ENCODE measurements around the gene ACADL. TPM values are rescaled to one million over a fixed set of nuclear protein-coding genes. Genes with fewer than 3 reads are reported as not detected.

Gene ACADL
- polyA plus RNA-seq, 1 donor from 2014 or later: not detected

- Histone ChIP-seq H3K4me2 (ENCODE audit: low read length) (no peak overlapping the region), H3K79me2 (replicated peaks; ENCODE audit: insufficient read depth, low read length) (no peaks in the 10 kb centered on the region), H4K20me1 (ENCODE audit: insufficient read depth) (no peaks in the 10 kb centered on the region)
Observed at GRCh38 chr2:210259687-210260086, 34.4 kb upstream of the ACADL start.

GRCh38 chr2:210252699-210253606 lies 27.7 kb upstream of the ACADL start:
- Histone ChIP-seq H3K79me2 (replicated peaks; ENCODE audit: insufficient read depth, low read length) (no peaks in the 10 kb centered on the region), H3K9ac (ENCODE audit: low read length) (no peak overlapping the region), H3K27ac (ENCODE audit: low read length) (no peak overlapping the region), H2AFZ (ENCODE audit: low read depth, low read length) (no peak overlapping the region), H3F3A (ENCODE audit: insufficient read depth, low read length, poor library complexity, severe bottlenecking) (no peaks in the 10 kb centered on the region), H3K9me2 (ENCODE audit: insufficient read depth, low read length) (no peaks in the 10 kb centered on the region), H4K20me1 (ENCODE audit: insufficient read depth) (no peaks in the 10 kb centered on the region), H3K4me2 (ENCODE audit: low read length) (no peak overlapping the region), H3K27me3 (ENCODE audit: insufficient read depth, low read depth, low read length) (no peaks in the 10 kb centered on the region), H3K36me3 (ENCODE audit: insufficient read depth, low read length) (no peaks in the 10 kb centered on the region), H3K4me3 (ENCODE audit: low read length) (no peak overlapping the region), H3K9me3 (ENCODE audit: low read length) (no peaks in the 10 kb centered on the region)
- no peak for TF ChIP-seq POLR2AphosphoS5 (IDR thresholded peaks at IDR 0.05)
- no peak for TF ChIP-seq SMC3 (conservative IDR thresholded peaks at IDR 0.05; ENCODE audit: poor library complexity)
- TF ChIP-seq TAF1 (IDR thresholded peaks at IDR 0.05; ENCODE audit: low read depth): no peak
- no peak for TF ChIP-seq CTCF (IDR thresholded peaks at IDR 0.05; ENCODE audit: poor library complexity, severe bottlenecking)
- no peak for TF ChIP-seq EZH2 (IDR thresholded peaks at IDR 0.05; ENCODE audit: borderline replicate concordance, insufficient read depth, low read length, poor library complexity, severe bottlenecking)
- TF ChIP-seq EP300 (conservative IDR thresholded peaks at IDR 0.05; ENCODE audit: poor library complexity, severe bottlenecking): no peak
- TF ChIP-seq MXI1 (conservative IDR thresholded peaks at IDR 0.05; ENCODE audit: poor library complexity, severe bottlenecking): no peak
- no peak for TF ChIP-seq REST (IDR thresholded peaks at IDR 0.05; ENCODE audit: borderline replicate concordance)
- no peak for TF ChIP-seq RAD21 (conservative IDR thresholded peaks at IDR 0.05)

More at GRCh38 chr2:210259687-210260086, 34.4 kb upstream of the ACADL start:
- no peaks in the 10 kb centered on the region for H3K9me3 ChIP-seq (ENCODE audit: low read length)
- H2AFZ ChIP-seq (ENCODE audit: low read depth, low read length): no peak overlapping the region
- H3F3A ChIP-seq (ENCODE audit: insufficient read depth, low read length, poor library complexity, severe bottlenecking): no peaks in the 10 kb centered on the region
- no peaks in the 10 kb centered on the region for H3K36me3 ChIP-seq (ENCODE audit: insufficient read depth, low read length)
- H3K9ac ChIP-seq (ENCODE audit: low read length): no peak overlapping the region
- H3K9me2 ChIP-seq (ENCODE audit: insufficient read depth, low read length): no peaks in the 10 kb centered on the region
- H3K27ac ChIP-seq (ENCODE audit: low read length): no peak overlapping the region
- no peak overlapping the region for H3K4me3 ChIP-seq (ENCODE audit: low read length)
- H3K27me3 ChIP-seq (ENCODE audit: insufficient read depth, low read depth, low read length): no peaks in the 10 kb centered on the region
- TF ChIP-seq POLR2AphosphoS5 (IDR thresholded peaks at IDR 0.05) (no peak), CTCF (IDR thresholded peaks at IDR 0.05; ENCODE audit: poor library complexity, severe bottlenecking) (no peak)
